ENCODE measurements around the gene ZNF710. TPM values are rescaled to one million over a fixed set of nuclear protein-coding genes. Genes with fewer than 3 reads are reported as not detected.

Gene ZNF710
- total RNA-seq, 4 donors from 2014 or later: 9.0 to 15.6 (median 11.2) TPM

DNA sequence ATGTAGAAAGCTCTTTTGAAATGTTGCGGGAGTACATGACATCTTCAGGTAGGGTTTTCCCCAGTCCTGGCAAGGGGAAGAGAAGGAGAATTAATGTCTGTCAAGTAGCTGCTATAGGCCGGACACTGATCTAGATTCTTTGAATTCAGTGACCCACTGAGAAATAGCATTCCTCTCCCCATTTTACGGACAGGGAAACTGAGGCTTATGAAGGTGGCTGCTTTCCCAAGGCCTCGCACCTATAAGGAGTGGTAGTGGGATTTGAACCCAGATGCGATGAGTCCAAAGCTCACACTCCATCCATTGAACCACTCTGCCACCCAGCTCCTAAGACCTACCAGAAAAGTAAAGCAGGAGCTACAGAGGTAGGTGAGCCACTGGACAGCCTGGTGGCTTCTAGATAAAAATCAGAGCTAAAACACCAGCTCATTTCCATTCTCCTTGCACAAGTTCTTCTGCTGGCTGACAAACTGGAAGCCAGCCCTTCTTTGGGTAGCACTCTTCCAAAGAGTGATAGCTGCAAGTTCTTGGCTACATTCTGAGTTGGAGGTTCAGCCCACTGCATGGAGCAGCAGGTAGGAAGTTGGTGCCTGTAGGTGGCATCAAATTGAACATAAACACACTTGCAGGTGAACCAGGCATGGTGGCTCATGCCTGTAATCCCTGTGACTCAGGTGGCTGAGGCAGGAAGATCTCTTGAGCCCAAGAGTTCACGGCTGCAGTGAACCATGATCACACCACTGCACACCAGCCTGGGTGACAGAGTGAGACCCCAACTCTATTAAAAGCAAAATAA, 22.0 kb downstream of the ZNF710 start:
- H3K27me3 ChIP-seq: no peaks in the 10 kb centered on the region
- TF ChIP-seq, protein P1, sequence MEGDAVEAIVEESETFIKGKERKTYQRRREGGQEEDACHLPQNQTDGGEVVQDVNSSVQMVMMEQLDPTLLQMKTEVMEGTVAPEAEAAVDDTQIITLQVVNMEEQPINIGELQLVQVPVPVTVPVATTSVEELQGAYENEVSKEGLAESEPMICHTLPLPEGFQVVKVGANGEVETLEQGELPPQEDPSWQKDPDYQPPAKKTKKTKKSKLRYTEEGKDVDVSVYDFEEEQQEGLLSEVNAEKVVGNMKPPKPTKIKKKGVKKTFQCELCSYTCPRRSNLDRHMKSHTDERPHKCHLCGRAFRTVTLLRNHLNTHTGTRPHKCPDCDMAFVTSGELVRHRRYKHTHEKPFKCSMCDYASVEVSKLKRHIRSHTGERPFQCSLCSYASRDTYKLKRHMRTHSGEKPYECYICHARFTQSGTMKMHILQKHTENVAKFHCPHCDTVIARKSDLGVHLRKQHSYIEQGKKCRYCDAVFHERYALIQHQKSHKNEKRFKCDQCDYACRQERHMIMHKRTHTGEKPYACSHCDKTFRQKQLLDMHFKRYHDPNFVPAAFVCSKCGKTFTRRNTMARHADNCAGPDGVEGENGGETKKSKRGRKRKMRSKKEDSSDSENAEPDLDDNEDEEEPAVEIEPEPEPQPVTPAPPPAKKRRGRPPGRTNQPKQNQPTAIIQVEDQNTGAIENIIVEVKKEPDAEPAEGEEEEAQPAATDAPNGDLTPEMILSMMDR (IDR thresholded peaks at IDR 0.05): no peak
- no peak for TF ChIP-seq POLR2A (IDR thresholded peaks at IDR 0.05)
- no peak overlapping the region for H3K4me3 ChIP-seq
- peaks cover 0 to 20% (median 4%) of the 10 kb centered on the region in 4 donors for H3K4me1 ChIP-seq
- no peak for DNase-seq (ENCODE audit: low spot score in 2 of 2)
- peaks cover 0 to under 1% (median 0%) of the 10 kb centered on the region in 3 donors for H3K36me3 ChIP-seq
- no peak overlapping the region for H3K27ac ChIP-seq
- no peaks in the 10 kb centered on the region for H3K9me3 ChIP-seq
- WGBS, 2 donors: 82 to 88% methylated on average over 6 of the region's 6 CpGs

DNA sequence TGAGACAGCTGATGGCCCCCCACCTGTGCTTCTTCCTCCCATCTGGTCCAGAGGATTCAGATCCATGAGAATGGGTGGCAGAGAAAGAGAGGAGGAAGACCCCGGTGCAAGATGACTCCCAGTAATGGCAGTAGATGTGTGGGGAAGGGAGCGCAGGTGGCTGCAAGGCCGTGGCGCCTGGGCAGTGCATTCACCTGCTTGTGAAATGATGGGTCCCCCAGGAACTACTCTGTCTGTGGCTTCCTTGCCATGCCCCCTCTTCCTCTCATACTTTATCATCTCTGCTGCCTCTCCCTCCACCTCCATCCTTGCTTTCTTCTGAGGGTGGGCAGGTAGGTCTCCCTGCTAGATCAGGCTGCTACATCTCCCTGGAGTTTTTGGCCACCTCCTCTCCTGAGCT, 23.3 kb downstream of the ZNF710 start:
- TF ChIP-seq, protein P1 (IDR thresholded peaks at IDR 0.05): no peak
- no peak for TF ChIP-seq EP300 (IDR thresholded peaks at IDR 0.05)
- TF ChIP-seq POLR2A (IDR thresholded peaks at IDR 0.05): no peak
- 86 to 94% methylated on average over 4 of the region's 4 CpGs for WGBS, 2 donors
- no peak for DNase-seq (ENCODE audit: low spot score in 2 of 2)

GRCh38 chr15:90025489-90026033, 24.4 kb downstream of the ZNF710 start:
- DNase-seq (ENCODE audit: low spot score in 2 of 2): no peak
- WGBS, 2 donors: 47% methylated on average over 2 of the region's 2 CpGs
- TF ChIP-seq, protein P1 (IDR thresholded peaks at IDR 0.05): no peak
- TF ChIP-seq POLR2A (IDR thresholded peaks at IDR 0.05): no peak
- TF ChIP-seq EP300 (IDR thresholded peaks at IDR 0.05): no peak

More for the DNA sequence above, 23.3 kb downstream of the ZNF710 start:
- H3K27me3 ChIP-seq: no peaks in the 10 kb centered on the region
- H3K4me1 ChIP-seq: peaks cover 0 to 17% (median 4%) of the 10 kb centered on the region in 4 donors
- H3K36me3 ChIP-seq: peaks cover 0 to 3% (median 0%) of the 10 kb centered on the region in 3 donors
- H3K4me3 ChIP-seq: no peak overlapping the region
- H3K9me3 ChIP-seq: no peaks in the 10 kb centered on the region
- H3K27ac ChIP-seq: no peak overlapping the region

DNA sequence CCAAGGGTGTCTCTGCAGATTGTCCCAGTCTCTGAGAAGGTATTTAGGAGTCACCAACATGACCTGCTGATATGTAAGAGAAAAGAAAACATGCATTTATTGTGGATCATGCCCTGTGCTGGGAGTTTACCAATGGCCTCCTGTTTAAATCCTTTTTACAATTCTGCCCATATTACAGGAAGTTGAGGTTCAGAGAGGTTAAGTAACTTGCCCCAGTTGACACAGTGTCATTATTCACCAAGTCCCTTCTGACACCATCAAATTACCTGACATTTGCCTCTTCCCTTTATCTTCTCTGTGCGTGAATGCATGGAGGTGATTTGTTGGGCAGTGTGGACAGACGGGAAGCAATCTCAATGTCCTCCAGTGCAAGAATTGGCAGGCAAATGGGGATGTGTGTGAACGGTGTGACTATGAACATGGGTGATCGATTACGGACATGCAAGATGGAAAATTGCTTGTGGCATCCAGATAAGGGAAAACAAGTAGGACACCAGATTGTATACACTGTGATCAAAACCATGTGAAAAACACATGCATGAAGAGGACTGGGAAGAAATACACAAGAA, 27.3 kb downstream of the ZNF710 start:
- WGBS, 2 donors: 95% methylated on average over 5 of the region's 5 CpGs
- peaks cover 0 to 3% (median 0%) of the 10 kb centered on the region in 3 donors for H3K36me3 ChIP-seq

More at GRCh38 chr15:90025489-90026033, 24.4 kb downstream of the ZNF710 start:
- Histone ChIP-seq H3K4me1 (peaks cover 0 to 6% (median 0%) of the 10 kb centered on the region in 4 donors), H3K36me3 (peaks cover 0 to 3% (median 0%) of the 10 kb centered on the region in 3 donors), H3K4me3 (no peak overlapping the region), H3K9me3 (no peaks in the 10 kb centered on the region), H3K27me3 (no peaks in the 10 kb centered on the region), H3K27ac (no peak overlapping the region)

More for the DNA sequence above, 27.3 kb downstream of the ZNF710 start:
- no peaks in the 10 kb centered on the region for H3K9me3 ChIP-seq
- no peak overlapping the region for H3K27ac ChIP-seq
- no peaks in the 10 kb centered on the region for H3K27me3 ChIP-seq
- TF ChIP-seq, protein P1 (IDR thresholded peaks at IDR 0.05): no peak
- TF ChIP-seq EP300 (IDR thresholded peaks at IDR 0.05): no peak
- TF ChIP-seq POLR2A (IDR thresholded peaks at IDR 0.05): no peak
- H3K4me3 ChIP-seq: no peak overlapping the region
- H3K4me1 ChIP-seq: peaks cover 0 to 18% (median 3%) of the 10 kb centered on the region in 4 donors
- no peak for DNase-seq (ENCODE audit: low spot score in 2 of 2)
